HepG2 (cell line): ENCODE measurements around the gene ACOT9. TPM values are rescaled to one million over a fixed set of nuclear protein-coding genes. Genes with fewer than 3 reads are reported as not detected.

ENCODE experiments used
- ATAC-seq: fragments of 200-7000 bp; cut with Tn5 transposase; 3 replicates; pipeline ENCODE4 v1.9.1; 2020; ENCODE audit warnings: mild to moderate bottlenecking, moderate library complexity
- BruUV-seq: library from RNA; stranded (reverse); fragments of 400-500 nt; replicated peaks from 2 replicates; lab custom pipeline; 2021; lab: Mats Ljungman, UMichigan
- CTCF ChIA-PET: fragments of 300-600 bp; formaldehyde crosslinking; extraction: SDS; loops from one replicate; lab custom pipeline; 2021; ENCODE audit warnings: low total read pairs, inconsistent platforms, low intra/inter-chr PET ratio; lab: Yijun Ruan, JAX
- POLR2A ChIA-PET: fragments of 350-600 bp; sonication (Branson Sonifier 250); formaldehyde crosslinking; loops from one replicate; lab custom pipeline; 2020; ENCODE audit warnings: antibody characterized with exemption, inconsistent platforms; lab: Yijun Ruan, JAX
- DNase-seq: peaks from one replicate; pipeline ENCODE4 v3.0.0-alpha.2; 2015; ENCODE audit warnings: low spot score
- FAIRE-seq: peaks from 3 replicates; lab custom pipeline; 2011; peaks lifted over from hg19 to GRCh38; lab: Jason Lieb, UNC
- H2AFZ ChIP-seq: one replicate; pipeline ENCODE4 v1.6.1; 2011; ENCODE audit warnings: low read length, inconsistent platforms
- H3K27ac ChIP-seq: fragments of 300-600 bp; 3 replicates; pipeline ENCODE4 v1.8.0; 2011; ENCODE audit warnings: mixed run types, mild to moderate bottlenecking, mixed read lengths, low read length, inconsistent platforms; ENCODE audit not compliant: insufficient read depth; ENCODE audit errors: extremely low read length
- H3K27me3 ChIP-seq, 2 experiments: fragments of 200-600 bp in 1 of 2; 2 replicates in 1 of 2; 3 replicates in 1 of 2; pipeline versions ENCODE4 v1.6.0 to v1.8.0; 2011; ENCODE audit warnings: low read length in 2 of 2, mild to moderate bottlenecking in 2 of 2, moderate library complexity in 2 of 2, inconsistent platforms in 1 of 2; ENCODE audit not compliant: insufficient read depth in 2 of 2, control insufficient read depth in 1 of 2
- H3K36me3 ChIP-seq, 2 experiments: fragments of 200-600 bp in 1 of 2; replicated peaks in 1 of 2; 2 replicates in 1 of 2; 3 replicates in 1 of 2; pipeline versions ENCODE4 v1.5.1 to v1.8.0; 2011; ENCODE audit warnings: low read length in 2 of 2, inconsistent platforms in 1 of 2; ENCODE audit not compliant: insufficient read depth in 2 of 2, control insufficient read depth in 1 of 2
- H3K4me1 ChIP-seq: 2 replicates; pipeline ENCODE4 v1.5.1; 2012; ENCODE audit warnings: low read length, inconsistent platforms; ENCODE audit not compliant: insufficient read depth
- H3K4me2 ChIP-seq: 2 replicates; pipeline ENCODE4 v1.6.0; 2011; ENCODE audit warnings: low read depth, low read length, inconsistent platforms
- H3K4me3 ChIP-seq, 3 experiments: fragments of 200-600 bp in 1 of 3; sonication (generic), shearing (Covaris generic) in 1 of 3; replicated peaks in 1 of 3; 2 replicates each; pipeline ENCODE4 v1.5.1; 2011 to 2016; ENCODE audit warnings: low read length in 3 of 3, inconsistent platforms in 2 of 3, low read depth in 2 of 3, mild to moderate bottlenecking in 2 of 3, control low read depth in 1 of 3, mixed read lengths in 1 of 3; ENCODE audit not compliant: insufficient read depth in 1 of 3
- H3K79me2 ChIP-seq: one replicate; pipeline ENCODE4 v1.6.1; 2011; ENCODE audit warnings: low read length, inconsistent platforms; ENCODE audit not compliant: insufficient read depth
- H3K9ac ChIP-seq: 2 replicates; pipeline ENCODE4 v1.6.0; 2011; ENCODE audit warnings: mild to moderate bottlenecking, low read depth, low read length, inconsistent platforms; ENCODE audit not compliant: insufficient read depth
- H3K9me3 ChIP-seq: 2 replicates; pipeline ENCODE4 v1.5.1; 2012; ENCODE audit warnings: mild to moderate bottlenecking, low read length
- H4K20me1 ChIP-seq: 2 replicates; pipeline ENCODE4 v1.6.0; 2011; ENCODE audit warnings: inconsistent platforms, mild to moderate bottlenecking, low read length, moderate library complexity; ENCODE audit not compliant: insufficient read depth
- AFF4 ChIP-seq: sonication (generic); formaldehyde crosslinking; IDR thresholded peaks from 2 replicates; pipeline ENCODE4 v1.4.0; 2020; ENCODE audit warnings: missing genetic modification reagents
- AGO2 ChIP-seq: fragments of 200-400 bp; formaldehyde crosslinking; optimal IDR thresholded peaks from 2 replicates; pipeline ENCODE3; 2017; ENCODE audit warnings: mild to moderate bottlenecking, low read depth, low read length, moderate library complexity
- CREM ChIP-seq, 2 experiments: sonication (generic) in 1 of 2; formaldehyde crosslinking in 1 of 2; IDR thresholded peaks; 2 replicates each; pipeline versions ENCODE4 v1.4.0 to v1.6.1; 2016 to 2020; ENCODE audit warnings: antibody characterized with exemption in 1 of 2, mild to moderate bottlenecking in 1 of 2, missing genetic modification reagents in 1 of 2
- HCFC1 ChIP-seq: fragments of 150-350 bp; IDR thresholded peaks from 2 replicates; pipeline ENCODE4 v1.6.1; 2014; ENCODE audit warnings: low read depth, low read length
- MEIS2 ChIP-seq: sonication (generic); formaldehyde crosslinking; IDR thresholded peaks from 2 replicates; pipeline ENCODE4 v1.9.0; 2021; ENCODE audit warnings: mild to moderate bottlenecking, missing genetic modification reagents
- RAD21 ChIP-seq: fragments of 450-650 bp; formaldehyde crosslinking; IDR thresholded peaks from 2 replicates; pipeline ENCODE4 v1.5.0; 2020; ENCODE audit warnings: mild to moderate bottlenecking
- ZNF768 ChIP-seq: sonication (generic); formaldehyde crosslinking; IDR thresholded peaks from 2 replicates; pipeline ENCODE4 v1.4.0; 2020; ENCODE audit warnings: missing genetic modification reagents
- WGBS: methylation state at CpG from one replicate; pipeline ENCODE4 v1.1.6; 2017; ENCODE audit warnings: low lambda C conversion rate; 5-methylcytosine and 5-hydroxymethylcytosine counted together
- in situ Hi-C: cut with HindIII; loops from 2 replicates; pipeline ENCODE4 v1.10.0; 2017; ENCODE audit warnings: low pct_unique_long_range_greater_than_20kb; ENCODE audit not compliant: extremely low pct_ligation_motif_present
- intact Hi-C: fragments of 100-400 bp; cut with micrococcal nuclease; formaldehyde crosslinking; loops from one replicate; pipeline ENCODE4 v1.10.0; 2022; ENCODE audit not compliant: unreplicated experiment
- polyA plus RNA-seq, 8 experiments: library from polyadenylated mRNA; depleted of rRNA in 3 of 8; stranded (reverse) in 7 of 8; unstranded in 1 of 8; fragments of >200 nt; fragmentation: Illumina TruSeq in 4 of 8; extraction: Trizol in 4 of 8; gene quantifications; 2 replicates each; pipeline versions ENCODE4 v1.2.1 to v1.2.3, GENCODE V29; 2011 to 2016; ENCODE audit warnings: low read depth in 4 of 8, missing spikeins in 1 of 8, mixed read lengths in 1 of 8; ENCODE audit not compliant: insufficient read depth in 1 of 8
- total RNA-seq, 5 experiments: library from RNA; depleted of rRNA; stranded (reverse); fragments of >200 nt; fragmentation: Illumina TruSeq; extraction: Trizol; gene quantifications; 2 replicates each; pipeline ENCODE4 v1.2.3, GENCODE V29; 2016; ENCODE audit warnings: low read depth in 1 of 5
- TF ChIP-seq, protein P1 (sequence below): sonication (generic); formaldehyde crosslinking; IDR thresholded peaks from 2 replicates; pipeline ENCODE4 v1.4.0; 2020; ENCODE audit warnings: mild to moderate bottlenecking, missing genetic modification reagents
- TF ChIP-seq, protein P2 (sequence below): sonication (generic); formaldehyde crosslinking; conservative IDR thresholded peaks from 2 replicates; pipeline ENCODE4 v1.8.1; 2023; ENCODE audit warnings: missing genetic modification reagents
- TF ChIP-seq, protein P3 (sequence below): fragments of 450-650 bp; IDR thresholded peaks from 2 replicates; pipeline ENCODE4 v1.6.1; 2017; ENCODE audit warnings: mild to moderate bottlenecking

Gene ACOT9
- total and polyA plus RNA-seq, 2 of the 13 experiments (the other 11 are each of a cell fraction or from before 2014, with no cell fraction given), result 33.3 to 36.9 TPM

DNA sequence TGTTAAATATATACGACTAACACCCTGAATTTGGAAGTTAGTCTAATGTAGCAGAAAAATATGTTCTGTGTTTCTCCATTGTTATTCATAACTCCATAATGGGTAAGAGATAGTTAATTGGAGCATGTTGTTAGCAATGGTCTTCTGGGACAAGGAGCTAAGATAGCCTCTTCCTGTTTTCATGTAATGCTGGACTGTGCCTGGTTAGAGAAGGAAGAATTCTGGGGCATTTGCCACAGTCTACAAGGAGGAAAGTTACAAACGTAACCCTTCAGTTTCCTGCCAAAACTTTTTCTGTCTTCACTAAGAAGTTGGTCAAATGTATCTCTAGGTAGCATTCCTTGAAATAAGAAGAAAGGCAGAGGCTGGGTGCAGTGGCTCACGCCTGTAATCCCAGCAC is 70.0 kb downstream of the ACOT9 start (continued):
- TF ChIP-seq HCFC1, result no peak

DNA sequence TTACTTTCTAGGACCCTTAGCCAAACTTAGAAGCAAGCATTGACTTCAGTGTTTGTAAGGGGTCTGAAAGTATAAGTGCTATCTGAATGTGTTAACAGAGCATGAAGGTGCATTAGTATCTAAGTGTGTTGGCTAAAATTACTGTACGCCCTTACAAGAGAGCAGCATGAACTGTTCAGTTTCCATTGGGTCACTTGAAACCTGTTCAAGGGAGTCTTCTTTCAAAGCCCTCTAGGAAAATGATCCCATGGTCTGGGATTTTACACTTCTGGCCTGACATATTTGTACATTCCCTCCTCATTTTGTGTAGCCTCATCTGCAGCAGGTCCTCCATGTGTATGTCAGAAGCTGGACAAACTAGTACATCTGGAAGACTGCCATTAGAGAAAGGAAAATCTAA is 72.5 kb downstream of the ACOT9 start:
- in situ Hi-C loops, result no loop called here
- H3K27ac ChIP-seq, result no peak overlapping the region
- no peak for TF ChIP-seq AGO2
- TF ChIP-seq MEIS2, result no peak
- no peak for TF ChIP-seq CREM (IDR thresholded peaks at IDR 0.05)
- no peak for TF ChIP-seq CREM (CRISPR knock-in tag; IDR thresholded peaks at IDR 0.05)
- TF ChIP-seq, protein P1, sequence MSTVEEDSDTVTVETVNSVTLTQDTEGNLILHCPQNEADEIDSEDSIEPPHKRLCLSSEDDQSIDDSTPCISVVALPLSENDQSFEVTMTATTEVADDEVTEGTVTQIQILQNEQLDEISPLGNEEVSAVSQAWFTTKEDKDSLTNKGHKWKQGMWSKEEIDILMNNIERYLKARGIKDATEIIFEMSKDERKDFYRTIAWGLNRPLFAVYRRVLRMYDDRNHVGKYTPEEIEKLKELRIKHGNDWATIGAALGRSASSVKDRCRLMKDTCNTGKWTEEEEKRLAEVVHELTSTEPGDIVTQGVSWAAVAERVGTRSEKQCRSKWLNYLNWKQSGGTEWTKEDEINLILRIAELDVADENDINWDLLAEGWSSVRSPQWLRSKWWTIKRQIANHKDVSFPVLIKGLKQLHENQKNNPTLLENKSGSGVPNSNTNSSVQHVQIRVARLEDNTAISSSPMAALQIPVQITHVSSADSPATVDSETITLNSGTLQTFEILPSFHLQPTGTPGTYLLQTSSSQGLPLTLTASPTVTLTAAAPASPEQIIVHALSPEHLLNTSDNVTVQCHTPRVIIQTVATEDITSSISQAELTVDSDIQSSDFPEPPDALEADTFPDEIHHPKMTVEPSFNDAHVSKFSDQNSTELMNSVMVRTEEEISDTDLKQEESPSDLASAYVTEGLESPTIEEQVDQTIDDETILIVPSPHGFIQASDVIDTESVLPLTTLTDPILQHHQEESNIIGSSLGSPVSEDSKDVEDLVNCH (CRISPR knock-in tag), result no peak
- TF ChIP-seq AFF4 (CRISPR knock-in tag), result no peak
- TF ChIP-seq, protein P2, sequence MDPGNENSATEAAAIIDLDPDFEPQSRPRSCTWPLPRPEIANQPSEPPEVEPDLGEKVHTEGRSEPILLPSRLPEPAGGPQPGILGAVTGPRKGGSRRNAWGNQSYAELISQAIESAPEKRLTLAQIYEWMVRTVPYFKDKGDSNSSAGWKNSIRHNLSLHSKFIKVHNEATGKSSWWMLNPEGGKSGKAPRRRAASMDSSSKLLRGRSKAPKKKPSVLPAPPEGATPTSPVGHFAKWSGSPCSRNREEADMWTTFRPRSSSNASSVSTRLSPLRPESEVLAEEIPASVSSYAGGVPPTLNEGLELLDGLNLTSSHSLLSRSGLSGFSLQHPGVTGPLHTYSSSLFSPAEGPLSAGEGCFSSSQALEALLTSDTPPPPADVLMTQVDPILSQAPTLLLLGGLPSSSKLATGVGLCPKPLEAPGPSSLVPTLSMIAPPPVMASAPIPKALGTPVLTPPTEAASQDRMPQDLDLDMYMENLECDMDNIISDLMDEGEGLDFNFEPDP (CRISPR knock-in tag), result no peak
- no peak for TF ChIP-seq RAD21
- TF ChIP-seq ZNF768 (CRISPR knock-in tag), result no peak
- TF ChIP-seq, protein P3, sequence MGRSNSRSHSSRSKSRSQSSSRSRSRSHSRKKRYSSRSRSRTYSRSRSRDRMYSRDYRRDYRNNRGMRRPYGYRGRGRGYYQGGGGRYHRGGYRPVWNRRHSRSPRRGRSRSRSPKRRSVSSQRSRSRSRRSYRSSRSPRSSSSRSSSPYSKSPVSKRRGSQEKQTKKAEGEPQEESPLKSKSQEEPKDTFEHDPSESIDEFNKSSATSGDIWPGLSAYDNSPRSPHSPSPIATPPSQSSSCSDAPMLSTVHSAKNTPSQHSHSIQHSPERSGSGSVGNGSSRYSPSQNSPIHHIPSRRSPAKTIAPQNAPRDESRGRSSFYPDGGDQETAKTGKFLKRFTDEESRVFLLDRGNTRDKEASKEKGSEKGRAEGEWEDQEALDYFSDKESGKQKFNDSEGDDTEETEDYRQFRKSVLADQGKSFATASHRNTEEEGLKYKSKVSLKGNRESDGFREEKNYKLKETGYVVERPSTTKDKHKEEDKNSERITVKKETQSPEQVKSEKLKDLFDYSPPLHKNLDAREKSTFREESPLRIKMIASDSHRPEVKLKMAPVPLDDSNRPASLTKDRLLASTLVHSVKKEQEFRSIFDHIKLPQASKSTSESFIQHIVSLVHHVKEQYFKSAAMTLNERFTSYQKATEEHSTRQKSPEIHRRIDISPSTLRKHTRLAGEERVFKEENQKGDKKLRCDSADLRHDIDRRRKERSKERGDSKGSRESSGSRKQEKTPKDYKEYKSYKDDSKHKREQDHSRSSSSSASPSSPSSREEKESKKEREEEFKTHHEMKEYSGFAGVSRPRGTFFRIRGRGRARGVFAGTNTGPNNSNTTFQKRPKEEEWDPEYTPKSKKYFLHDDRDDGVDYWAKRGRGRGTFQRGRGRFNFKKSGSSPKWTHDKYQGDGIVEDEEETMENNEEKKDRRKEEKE, result no peak
- no TSS peak for BruUV-seq
- no peak for DNase-seq
- H2AFZ ChIP-seq, result no peak overlapping the region
- CTCF ChIA-PET, result no interaction called here
- no peaks in the 10 kb centered on the region for H3K9me3 ChIP-seq
- 100% methylated on average over 1 of the region's 1 CpG for WGBS
- ATAC-seq, result no peak
- POLR2A ChIA-PET, result no interaction called here
- peaks cover 24% of the 10 kb centered on the region for H3K79me2 ChIP-seq
- H3K27me3 ChIP-seq, result no peaks in the 10 kb centered on the region
- H3K4me3 ChIP-seq, result no peak overlapping the region
- H3K9ac ChIP-seq, result no peak overlapping the region
- H3K4me1 ChIP-seq, result peaks cover 5% of the 10 kb centered on the region; the same call in 1 of the 2 replicates
- H4K20me1 ChIP-seq, result no peaks in the 10 kb centered on the region
- H3K36me3 ChIP-seq, result peaks cover 2 to 10% of the 10 kb centered on the region in 2 experiments; a peak in 2 of 5 replicates
- peak overlapping the region; percentile 23; the same call in 1 of the 2 replicates for H3K4me2 ChIP-seq
- intact Hi-C loops, result no loop called here
- FAIRE-seq, result no peak
